NCI-H2196 treated with DMSO at 0.1 percent for 48 hours (cell line): ENCODE data around the gene CS.
"Not testable (repeated sequence)": the region's sequence is repeated elsewhere in the genome, so short reads cannot be mapped to it uniquely, and the experiment has no call there.

Experiments used
- DNase-seq: peaks from one replicate; lab custom pipeline; 2025; ENCODE audit not compliant: unreplicated experiment; lab: John Stamatoyannopoulos, UW

CS gene

DNA sequence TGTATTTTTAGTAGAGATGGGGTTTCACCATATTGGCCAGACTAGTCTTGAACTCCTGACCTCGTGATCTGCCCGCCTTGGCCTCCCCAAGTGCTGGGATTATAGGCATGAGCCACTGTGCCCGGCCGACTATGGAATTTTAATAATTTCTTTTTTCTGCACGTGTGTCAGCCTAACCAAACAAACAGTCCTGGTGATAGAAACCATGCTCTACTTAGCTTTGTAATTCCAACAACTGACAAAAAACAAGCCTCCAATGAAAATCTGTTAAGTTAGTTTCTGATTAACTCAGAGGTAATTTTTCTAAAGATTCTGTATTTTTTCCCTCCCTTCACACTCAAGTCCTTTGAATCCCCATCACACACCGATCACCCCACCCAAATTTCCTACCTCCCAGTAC is 18.1 kb downstream of the CS start:
- DNase-seq = no peak

DNA sequence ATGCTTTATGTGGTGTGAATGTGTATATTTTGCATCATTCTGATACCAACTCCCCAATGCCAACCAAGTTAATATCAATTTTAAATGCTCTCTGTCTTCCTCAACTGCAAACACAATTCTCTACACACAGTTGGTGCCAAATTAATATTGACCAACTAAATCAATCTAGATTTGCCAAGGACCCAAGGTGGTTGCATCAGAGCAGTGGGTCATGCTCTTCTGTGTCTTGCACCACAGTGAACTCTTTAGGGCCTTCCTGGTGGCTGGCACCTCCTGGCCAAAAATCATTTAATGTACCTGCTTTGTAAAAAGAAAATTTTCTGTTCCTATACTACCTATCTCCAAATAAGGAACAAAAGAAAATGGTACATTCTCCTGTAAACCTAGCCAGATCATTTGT is 19.3 kb downstream of the CS start:
- no peak for DNase-seq

DNA sequence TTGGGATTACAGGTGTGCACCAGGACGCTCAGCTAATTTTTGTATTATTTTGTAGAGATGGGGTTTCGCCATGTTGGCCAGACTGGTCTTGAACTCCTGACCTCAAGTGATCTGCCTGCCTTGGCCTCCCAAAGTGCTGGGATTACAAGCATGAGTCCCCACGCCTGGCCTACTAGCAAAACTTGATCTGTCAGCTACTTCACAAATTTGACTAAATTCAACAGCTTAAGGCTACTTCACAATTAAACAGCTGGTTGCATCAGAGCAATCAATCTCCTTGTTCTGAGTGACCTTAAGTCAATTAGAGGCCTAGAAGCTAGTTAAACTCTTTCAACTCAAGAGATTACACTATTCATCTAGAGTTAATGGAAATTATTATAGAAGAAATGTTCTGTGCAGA is 21.2 kb downstream of the CS start:
- DNase-seq = no peak

DNA sequence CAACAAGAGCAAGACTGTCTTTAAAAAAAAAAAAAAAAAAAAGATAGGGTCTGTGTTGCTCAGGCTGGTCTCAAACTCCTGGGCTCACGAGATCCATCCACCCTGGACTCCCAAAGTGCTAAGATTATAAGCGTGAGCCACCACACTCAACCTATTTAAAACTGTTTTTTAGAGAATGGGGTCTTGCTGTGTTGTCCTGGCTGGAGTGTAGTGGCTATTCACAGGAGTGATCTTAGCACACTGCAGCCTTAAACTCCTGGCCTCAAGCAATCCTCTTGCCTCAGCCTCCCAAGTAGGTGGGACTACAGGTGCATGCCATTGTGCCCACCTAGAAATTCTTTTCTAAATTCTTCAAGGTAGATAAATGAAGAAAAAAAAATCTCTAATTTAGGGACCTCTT is 25.8 kb downstream of the CS start:
- DNase-seq = no peak

DNA sequence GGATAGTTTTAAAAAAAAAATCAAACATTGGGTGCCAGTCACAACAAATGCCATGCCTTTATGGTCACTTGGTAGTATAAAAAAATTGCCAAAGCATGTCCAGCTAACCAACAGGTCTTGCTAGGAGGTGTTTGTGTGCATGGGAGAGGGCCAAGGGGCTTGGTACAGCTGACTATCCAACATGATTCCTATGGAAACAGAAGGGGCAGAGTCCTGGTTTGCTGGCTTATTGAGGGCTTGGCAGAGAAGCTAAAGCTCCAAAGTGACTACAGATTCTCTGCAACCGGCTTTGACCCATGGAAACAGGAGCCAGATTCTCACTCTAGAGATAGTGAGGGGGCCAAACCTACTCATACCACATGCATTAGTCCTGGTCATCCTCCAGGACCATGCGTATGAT is 27.7 kb downstream of the CS start:
- DNase-seq = not testable (repeated sequence)

DNA sequence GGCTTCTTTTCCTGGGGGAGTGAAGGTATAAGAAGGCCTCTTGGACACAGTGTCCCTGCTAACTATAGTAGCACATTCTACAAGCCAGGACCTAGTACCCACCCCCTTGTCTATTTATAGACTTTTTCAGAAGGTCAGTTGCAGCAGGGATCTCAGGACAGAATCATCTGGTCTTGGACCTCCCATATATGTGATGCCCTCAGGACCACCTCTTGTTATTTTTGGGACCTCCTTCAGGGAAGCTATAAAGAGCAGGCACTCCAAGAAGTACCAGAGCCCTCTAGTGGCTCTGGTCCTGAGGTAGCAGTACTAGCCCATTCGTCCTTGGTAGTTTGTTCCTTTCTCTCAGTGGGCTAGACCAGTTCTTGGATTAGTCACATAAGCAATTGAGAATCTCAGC is 29.1 kb downstream of the CS start:
- DNase-seq = no peak

DNA sequence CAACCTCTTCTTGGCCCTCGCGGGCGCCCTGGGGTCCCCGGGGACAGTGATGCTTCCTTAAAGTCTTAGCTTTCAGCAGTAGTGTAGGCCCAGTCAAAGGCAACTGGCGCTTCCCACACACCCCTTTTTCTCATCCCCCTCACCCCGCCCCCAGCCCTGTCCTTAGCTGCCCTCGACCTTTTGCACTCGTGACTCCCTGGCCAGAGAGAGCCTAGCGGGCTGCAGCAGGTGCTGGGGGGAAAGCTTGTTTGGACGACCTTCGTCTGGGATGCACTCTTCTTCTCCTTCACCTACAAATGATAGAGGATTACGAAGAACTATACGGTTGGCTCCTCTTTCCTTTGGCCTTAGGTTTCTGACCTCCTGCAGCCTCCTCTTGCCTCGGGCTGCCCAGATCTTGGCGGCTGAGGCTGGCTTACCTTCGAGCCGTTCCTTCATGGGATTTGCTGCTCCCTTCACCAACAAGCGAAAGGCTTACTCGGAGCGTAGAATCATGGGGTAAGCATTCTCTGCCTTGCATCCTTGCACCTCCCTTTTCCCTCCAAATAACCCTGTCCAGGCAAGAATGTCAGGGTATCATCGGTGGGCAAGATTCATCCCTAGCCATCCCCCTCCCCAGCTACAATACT is 32.6 kb downstream of the CS start:
- peak; percentile 9 for DNase-seq

DNA sequence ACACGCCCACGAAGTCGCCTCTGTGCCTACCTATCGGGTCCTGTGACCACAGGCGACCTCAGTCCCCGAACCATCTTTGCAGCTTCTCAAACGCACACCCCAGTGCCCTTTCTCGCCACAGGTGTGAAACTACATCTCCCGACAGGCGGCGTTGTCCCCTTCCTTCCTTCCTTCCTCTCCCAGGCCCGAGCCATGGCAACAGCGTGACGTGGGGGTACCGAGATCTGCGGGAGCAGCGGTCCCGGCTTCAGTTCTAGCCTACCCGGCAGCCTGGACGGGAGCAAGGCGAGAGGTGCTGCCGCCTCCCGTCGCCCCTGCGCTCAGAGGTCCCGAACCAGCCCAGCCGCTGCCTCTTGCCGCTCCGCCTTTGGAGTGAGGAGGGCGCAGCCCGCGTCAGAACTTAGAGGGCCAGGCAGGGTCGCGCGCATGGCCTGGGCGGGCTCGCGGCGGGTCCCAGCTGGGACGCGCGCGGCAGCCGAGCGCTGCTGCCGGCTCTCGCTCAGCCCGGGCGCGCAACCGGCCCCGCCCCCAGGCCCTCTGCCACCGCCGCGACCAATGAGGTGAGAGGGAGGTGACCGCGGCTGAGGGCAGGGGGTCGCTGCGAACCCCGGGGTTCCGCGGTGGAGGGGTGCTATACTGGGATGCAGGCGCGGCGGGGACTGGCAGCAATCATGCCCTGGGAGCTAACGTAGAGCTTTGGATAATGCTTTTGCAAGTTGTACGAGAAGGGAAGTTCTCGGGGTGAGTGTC is 33.3 kb downstream of the CS start, which contains the start of gene COQ10A:
TSS of gene COQ10A (plus strand) at position 250 of the 750 bp plus-strand sequence. CDS start at position 427, 177 bp downstream.
- DNase-seq = peak; percentile 88

DNA sequence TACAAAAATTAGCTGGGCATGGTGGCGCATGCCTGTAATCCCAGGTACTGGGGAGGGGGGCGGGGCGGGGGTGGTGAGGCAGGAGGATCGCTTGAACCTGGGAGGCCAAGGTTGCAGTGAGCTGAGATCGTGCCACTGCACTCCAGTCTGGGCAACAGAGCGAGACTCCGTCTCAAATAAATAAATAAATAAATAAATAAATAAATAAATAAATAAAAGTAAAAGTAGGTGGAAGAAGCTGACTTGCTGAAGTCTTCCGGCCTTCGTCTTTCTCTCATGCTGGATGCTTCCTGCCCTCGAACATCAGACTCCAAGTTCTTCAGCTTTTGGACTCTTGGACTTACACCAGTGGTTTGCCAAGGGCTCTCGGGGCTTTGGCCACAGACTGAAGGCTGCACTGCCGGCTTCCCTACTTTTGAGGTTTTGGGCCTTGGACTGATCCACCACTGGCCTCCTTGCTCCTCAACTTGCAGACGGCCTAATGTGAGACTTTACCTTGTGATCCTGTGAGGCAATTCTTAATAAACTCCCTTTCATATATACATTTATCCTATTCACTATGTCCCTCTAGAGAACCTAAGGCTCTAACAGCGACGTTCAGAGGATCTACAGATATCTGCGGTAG is 34.0 kb downstream of the CS start:
- not testable (repeated sequence) for DNase-seq

DNA sequence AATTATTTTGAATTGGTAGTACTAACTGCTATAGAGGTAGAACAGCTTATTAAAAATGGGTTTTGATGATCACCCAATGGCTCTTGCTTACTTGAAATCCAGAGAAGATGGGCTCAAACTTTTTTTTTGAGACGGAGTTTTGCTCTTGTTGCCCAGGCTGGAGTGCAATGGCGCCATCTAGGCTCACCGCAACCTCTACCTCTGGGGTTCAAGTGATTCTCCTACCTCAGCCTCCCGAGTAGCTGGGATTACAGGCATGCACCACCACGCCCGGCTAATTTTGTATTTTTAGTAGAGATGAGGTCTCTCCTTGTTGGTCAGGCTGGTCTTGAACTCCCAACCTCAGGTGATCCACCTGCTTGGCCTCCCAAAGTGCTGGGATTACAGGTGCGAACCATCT is 37.2 kb downstream of the CS start:
- not testable (repeated sequence) for DNase-seq

DNA sequence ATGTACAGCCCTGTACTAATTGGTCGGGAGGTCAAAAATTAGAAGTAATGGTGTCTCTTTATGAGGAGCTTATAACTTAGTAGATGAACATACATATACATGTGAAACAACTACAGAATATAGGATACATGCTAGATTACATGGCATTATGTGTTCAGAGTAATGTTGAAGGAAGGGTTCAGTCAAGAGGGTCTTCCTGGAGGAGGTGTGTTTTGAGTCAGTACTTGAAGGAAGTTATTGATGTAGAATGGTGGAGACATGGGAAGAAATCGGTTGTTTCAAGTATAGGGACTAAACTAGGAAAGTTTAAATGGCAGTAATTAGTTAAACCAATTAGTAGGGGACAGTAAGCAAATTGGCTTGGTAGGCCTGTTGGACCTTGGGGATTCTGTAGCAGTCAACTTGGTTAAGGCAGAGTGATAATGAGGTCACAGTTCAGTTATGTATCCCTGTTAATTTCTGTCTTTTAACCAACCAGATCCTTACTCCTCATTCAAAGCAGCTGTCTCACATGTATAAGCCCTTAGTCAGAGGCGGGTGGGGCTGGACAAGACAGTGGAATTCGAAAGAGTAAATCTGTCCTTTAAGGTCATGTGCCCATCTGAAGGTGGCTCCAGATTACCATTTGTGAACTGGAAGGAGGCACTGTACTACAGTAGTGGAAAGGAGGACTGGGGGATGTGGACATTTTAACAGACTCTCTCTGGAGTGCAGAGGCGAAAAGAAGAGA is 38.5 kb downstream of the CS start:
- DNase-seq = no peak

DNA sequence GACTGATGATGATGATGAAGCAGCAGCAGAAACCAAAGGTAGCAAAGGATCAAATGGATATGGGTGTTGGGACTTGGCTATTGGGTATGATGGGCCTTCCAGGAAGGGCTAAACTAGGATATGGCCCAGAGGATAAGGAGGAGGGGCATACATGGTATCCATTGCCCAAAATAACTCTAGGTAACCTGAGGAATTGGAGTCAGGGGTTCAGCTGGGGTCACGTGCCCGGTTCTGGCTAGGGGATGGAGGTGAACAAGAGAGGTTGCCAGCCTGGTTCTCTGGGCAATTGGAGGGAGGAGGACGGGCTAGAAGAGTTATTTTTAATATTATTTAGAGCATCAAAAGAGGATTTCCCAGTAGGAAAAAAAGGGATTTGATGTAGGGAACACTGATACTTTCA is 39.2 kb downstream of the CS start:
- DNase-seq = no peak

DNA sequence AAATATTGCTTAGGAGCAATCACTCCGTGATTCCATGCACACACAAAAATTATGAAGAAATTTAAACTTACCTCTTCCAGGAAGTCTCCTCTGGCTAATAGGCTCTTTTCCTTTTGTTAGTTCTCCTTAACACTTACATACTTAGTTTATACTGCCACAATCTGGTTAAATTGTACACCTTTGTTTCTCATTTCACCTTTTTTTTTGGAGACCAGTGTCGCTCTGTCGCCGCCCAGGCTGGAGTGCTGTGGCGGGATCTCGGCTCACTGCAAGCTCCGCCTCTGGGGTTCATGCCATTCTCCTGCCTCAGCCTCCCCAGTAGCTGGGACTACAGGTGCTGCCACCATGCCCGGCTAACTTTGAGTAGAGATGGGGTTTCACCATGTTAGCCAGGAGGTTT is 39.8 kb downstream of the CS start:
- DNase-seq = no peak

DNA sequence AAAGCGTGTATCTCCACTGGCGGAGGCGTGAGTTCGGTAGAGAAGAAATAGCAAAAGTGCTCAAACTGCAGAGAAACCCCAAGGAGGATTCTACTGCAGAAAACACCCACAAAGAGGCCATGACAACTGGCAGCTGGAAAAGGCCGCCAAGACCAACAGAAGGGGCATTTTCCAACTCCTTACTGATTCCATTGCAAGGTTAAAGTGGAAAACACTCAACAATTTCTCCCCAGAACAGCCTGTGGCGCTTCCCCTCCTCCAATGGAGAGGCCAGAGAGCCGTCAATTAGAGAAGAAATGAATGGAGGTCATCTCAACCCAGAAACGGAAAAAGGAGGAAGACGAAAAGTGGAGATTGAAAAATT is 41.3 kb downstream of the CS start:
- no peak for DNase-seq

DNA sequence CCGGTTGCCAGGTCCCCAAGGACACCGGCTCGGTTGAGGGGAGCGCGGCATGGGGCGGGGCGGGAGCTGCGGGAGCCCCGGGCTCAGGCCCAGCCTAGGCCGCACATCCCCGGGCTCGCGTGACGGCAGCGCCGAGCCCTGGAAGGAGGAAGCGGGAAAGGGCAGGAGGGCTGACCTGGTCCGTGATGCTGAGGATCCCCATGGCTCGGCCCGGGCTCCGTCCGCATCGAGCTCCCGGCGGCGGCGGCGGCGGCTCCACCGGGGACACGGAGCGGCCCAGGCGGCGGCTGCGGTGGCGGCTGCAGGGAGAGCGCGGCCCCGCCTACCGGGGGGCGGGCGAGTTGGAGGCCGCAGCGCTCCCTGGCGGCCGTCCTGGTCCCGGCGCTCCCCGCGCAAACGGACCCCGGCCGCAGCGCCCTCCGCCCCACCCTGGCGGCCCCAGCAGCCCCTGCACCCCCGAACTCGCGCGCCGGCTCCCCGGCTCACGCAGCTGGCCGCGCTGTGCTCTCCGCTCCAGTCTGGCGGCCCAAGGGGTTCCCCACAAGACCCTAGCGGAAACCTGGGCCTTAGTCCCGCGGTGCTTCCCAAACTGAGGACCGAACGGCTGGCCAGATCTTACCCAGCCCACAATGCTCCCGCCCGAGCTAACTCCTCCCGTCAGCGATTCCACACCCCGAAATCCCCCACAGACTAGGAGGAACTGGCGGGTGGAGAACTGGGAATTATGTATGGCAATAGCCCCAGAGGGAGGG is 41.9 kb downstream of the CS start, which contains the start of gene ANKRD52:
TSS of gene ANKRD52 (minus strand) at position 317 of the 752 bp plus-strand sequence. CDS start at position 202, 115 bp downstream.
- DNase-seq = peak; percentile 65

DNA sequence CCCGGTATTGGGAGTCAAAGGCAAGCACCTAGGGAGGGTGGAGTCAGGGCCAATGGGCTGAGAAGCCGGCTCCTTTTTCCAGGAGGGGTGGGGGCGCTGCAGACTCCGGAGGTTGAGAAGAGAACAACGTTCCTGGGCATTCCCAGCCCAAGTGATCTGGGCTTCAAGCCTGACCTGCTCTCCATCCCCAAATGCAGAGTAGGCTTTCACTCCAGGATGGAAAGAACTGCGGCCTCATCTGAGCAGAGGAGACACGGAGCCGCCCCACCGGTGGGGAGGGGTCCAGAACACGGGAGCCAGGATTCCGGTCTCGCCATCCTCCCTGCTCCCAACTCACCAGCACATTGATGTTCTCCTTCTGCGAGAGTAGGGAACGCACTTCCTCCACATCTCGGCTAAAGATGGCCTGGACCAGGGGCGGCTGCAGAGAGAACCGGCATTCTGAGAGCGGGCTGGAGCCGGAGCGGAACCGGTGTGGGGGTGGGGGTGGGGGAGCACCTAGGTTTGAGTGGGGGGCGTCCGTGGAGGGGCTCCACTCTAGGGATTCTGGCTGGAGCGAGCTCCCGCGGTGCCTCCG is 42.6 kb downstream of the CS start:
- no peak for DNase-seq

DNA sequence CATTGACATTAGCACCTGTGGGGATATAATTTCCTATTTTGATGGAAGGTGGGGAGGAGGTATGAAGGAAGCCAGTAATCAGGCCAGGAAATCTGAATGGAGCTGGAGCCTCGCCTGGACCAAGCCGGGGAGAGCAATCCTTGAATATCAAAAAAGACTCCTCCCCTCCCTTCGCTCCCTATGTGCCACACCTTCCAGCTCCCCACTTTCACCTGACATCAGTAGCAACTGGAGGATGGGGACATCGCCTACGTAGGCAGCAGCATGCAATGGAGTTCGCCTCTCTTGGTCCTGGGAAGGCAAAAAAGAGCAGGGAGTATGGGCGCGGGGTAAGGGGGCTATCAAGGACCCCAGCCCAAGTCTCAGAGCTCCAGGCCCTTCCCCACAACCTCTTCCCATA is 43.1 kb downstream of the CS start:
- no peak for DNase-seq

DNA sequence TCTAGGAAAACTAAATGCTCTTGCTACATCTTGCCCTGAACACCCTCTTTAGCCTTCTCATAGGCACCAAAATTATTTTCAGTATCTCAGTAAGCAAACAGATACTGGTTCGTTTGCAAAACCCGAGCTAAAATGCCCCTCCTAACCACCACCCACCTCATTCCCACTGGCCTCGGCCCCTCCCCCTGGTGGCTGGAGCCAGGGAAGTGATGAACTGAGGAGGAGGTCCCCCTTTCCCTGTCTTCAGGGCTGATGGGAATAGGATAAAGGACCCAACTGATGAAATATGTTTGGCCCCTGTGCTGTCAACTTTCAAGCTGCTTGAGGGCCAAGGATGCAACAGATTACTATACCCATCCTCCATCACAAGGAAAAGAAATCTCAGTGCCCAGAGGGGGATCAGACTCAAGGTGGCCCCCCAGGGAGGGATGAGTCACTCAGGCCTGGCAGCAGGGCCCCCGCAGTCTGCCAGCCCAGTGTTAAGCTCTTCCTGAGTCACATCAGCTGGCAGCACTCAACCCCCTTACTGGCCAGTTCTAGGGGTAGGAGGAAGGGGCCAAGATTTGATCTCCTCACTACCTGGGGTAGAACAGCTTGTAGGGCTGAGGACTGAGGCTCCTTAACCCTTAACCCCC is 43.7 kb downstream of the CS start:
- no peak for DNase-seq

DNA sequence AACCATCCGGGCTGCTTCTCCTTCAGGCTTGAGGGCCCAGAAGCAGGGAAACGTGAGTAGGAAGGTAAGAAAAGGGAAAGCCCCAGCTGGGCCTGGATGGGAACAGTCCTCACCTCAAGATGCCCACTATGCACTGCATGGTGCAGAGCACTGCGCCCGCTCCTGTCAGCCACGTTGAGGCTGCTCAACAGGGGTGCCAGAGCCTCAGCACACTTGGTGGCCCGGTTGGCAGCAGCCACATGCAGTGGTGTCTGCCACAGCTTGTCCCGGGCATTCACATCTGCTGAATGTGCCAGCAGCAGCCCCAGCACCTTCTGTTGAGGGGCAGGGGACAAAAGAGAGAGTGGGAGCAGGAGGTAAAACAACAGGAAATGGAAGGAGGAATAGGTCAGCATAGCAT is 44.5 kb downstream of the CS start:
- DNase-seq = no peak

DNA sequence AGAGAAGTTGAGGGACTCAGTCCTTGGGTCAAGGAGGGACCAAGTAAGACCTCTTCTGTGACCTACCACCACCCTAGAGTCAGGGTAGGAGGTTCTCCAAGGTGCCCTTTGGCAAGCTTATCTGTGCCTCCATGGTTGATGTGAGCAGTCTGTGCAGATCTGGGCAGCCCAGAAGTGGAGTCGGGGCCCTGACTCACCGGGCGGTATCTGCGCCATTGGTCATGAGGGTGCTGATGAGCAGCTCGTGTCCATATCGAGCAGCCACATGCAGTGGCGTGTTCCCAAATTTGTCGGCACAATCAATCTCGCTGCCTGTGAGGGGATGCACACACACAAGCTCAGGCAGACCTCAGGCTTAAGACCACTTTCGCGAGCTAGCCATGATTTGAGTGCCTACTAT is 47.0 kb downstream of the CS start:
- DNase-seq = no peak
